ENCODE data around the gene ST6GALNAC2.
A peak's percentile ranks its signal among the peaks of the same experiment; 100 is the strongest.
"Not testable (repeated sequence)": the region's sequence is repeated elsewhere in the genome, so short reads cannot be mapped to it uniquely, and the experiment has no call there.

Gene ST6GALNAC2

DNA sequence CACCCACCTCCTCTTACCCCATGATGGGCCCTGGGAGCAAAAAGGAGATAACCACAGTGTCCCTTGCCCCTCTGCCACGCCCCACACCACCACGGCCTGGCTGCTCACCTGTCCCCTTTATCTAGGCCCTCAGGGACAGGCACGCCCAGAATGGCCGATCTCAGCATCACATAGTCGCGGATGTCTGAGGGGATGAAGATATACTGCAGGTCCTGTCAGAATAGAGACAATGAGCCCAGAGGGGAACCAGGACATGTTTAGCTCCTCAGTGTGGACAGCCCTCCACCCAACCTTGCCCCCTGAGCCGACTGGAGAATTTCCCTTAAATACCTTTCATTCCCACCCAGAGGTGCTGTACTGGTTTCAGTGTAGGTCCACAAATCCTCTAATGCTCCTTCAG, 15.2 kb downstream of the ST6GALNAC2 start:
- no peak for DNase-seq (ENCODE audit: low spot score)

DNA sequence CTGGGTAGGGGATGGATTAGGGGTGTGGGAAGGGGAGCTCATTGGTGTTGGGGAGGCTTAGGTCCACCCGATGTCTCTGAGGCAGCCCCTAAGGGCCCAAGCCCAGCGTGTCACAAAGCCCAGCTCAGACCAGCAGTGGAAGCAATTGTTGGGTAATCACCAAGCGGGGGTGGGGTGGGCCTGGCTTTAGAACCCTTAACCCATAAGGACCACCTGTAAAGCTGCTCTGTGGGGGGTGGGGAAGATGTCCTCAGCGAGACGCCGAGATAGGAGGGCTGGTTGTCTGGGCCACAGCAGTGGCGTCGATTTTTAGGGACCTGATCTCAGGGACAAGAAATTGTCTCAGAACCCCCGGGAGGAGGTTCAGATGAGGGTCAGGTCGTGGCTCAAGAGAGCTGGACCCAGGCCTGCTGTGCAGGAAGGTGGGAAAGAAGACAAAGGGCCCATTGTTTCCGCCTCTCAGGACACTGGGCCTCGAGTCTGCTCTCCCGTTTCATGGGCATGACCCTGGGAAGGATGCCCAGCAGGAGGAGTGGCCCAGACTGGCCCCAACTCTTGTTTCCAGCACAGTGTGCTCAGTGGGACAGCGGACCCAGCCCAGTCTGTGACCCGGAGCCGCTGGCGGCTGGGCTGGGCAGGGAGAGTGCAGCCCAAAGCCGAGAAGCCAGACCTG, 15.9 kb downstream of the ST6GALNAC2 start:
- no peak for DNase-seq (ENCODE audit: low spot score)

DNA sequence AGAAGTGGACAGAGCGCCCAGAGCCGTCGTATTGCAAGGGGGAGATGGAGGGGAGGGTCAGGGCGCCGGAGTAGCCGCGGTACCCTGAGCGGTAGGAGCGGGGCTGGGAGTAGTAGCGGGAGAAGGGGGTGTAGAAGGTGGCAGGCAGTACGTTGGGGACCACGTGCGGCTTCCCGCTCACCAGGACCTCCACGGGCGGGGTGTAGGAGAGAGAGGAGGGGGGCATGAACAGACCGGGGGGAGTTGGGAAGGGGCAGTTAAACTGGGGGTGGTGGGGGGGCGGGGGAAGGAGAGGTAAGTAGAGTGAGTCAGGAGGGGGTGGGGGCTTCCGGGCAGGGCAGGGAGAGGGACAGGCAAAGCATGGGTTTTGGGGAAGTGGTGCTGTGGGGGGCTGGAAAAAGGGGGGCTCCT, 16.8 kb downstream of the ST6GALNAC2 start:
- DNase-seq (ENCODE audit: low spot score) = no peak

DNA sequence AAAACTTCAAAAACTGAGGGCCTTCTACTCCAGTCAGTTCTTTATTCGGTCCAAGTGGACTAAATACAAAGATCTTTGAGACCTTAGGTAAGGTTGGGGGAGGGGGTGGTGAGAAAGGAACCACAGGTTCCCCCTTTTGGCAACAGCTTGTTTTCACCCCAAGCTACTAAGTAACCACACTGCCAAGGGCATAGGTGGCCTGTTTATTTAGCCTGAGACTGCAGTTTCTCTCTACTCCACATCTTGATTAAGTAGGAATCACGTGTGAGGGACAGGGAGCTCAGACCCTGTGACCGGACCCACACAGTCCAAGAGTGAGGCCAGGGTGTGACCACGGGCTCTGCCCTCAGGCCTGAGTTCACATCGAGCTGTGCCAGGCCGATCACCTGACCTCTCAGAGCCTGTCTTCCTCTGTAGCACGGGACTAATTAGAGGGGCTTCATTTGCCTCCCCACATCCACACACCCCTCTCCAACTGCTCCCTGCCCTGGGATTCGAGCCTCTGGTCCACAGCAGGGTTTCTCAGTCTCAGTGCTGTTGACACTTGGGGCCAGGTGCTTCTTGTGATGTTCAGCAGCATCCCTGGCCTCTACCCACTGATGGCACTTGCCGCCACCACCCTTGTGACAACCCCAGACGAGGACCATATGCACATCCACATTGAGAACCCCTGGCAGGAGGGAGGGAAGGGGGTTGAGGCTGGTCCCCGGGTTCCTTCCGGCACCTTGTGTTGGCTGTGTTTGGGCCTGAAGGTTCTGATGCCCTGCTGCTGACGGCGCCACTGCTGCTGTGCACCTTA, 17.8 kb downstream of the ST6GALNAC2 start:
- DNase-seq (ENCODE audit: low spot score) = no peak

DNA sequence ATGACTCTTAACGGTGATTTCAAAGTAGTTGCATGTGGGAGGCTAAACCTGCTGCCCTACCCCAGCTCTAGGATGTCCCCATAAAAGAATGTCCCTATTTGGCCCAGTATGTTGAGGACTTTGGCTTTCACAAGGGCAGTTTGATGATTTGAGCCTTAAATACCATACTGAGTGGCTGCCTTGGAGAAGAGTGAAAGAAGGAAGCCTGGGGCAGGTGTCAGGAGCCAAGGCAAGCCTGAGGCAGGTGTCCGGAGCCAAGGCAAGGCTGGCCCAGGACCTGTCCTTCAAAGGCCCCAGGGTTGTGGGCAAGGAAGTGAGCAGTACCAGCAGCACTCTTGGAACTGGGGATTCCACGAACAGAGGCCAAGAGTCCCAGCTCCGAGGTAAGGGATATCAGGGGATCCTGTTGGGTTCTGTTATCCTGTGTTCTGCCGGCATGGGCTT, 18.6 kb downstream of the ST6GALNAC2 start:
- no peak for DNase-seq (ENCODE audit: low spot score)

DNA sequence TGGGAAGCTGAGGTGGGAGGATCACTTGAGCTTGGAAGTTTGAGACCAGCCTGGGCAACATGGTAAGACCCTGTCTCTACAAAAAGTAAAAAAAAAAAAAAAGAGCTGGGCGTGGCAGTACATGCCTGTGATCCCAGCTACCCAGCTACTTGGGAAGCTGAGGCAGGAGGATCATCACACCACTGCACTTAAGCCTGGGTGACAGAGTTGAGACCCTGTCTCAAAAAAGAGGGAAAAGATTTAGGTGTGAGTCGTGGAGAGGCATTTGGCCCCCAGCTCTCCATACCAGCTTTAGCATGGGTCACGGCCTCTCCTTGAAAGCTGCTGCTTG, 19.1 kb downstream of the ST6GALNAC2 start:
- DNase-seq (ENCODE audit: low spot score) = no peak

DNA sequence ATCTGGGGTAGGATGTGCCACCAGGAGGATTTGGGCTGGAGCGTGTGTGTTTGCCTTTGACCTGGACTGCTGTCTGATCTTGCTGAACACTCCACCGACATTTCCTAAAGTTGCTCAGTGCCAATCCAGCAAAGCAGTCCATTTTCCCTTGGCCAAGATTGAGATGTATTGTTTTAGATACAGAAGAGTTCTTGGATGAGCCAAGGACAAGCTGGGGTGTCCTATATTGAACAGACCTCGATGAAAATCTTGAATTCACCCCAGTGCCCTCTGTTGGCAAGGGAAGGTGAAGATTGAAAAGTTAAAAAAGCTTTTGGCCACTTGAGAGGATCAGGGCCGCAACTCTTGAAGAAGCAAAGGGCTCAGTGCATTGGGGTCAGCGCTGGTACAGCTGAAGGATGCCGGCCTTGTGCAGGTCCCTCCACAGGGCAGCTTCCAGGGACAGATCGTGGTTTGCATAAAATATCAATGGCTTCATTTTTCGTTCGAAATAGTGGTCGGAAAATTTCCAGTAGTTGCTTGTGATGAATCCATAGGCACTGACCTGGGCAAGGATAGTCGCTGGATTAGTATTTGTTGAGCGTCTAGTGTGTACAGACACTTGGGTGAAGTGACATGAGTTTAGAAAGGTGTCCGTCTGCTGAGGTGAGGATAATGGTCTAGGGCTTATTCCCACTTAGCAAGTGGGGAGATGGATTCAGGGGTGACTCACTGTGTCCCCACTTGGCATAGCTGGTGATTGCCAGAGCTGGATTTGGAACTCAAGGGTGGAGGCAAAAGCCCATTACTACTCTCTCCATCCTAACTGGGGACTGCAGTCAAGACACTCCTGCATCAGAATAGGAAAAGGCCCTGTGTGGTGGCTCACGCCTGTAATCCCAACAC, 19.7 kb downstream of the ST6GALNAC2 start:
- no peak for DNase-seq (ENCODE audit: low spot score)

DNA sequence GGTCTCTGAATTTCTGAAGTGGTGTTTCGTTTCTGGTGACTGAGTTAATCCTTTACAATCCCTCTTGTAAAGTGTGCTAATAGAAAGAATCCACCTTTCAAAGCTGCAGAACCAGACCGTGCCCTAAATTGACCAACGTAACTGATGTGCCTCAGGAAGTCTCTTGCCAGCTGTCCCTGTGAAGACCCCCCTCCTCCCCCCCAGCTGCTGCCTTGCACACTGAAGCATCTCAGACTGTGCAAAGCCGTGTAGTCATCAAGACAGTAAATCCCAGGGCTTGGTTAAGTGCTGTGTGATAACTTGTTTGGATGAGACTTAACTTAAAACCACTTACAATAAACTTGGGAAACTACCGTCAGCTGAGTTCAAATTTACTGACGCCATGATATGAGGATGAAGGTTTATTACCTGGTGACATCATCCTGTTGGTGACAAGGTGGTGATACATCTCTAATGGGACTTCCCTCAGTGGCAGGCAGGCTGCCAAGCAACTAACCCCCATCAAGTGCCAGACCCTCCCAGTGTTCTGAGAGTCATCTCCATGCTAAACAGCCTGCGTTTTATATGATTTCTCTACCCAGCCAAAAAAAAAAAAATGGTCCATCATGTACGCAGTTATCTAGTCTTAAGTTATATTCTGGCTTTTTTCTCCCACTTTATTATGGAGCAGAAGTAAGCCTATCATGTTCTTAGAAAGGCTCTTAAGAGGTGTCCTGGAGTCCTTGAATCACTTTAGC, 20.5 kb downstream of the ST6GALNAC2 start:
- not testable (repeated sequence) for DNase-seq (ENCODE audit: low spot score)

DNA sequence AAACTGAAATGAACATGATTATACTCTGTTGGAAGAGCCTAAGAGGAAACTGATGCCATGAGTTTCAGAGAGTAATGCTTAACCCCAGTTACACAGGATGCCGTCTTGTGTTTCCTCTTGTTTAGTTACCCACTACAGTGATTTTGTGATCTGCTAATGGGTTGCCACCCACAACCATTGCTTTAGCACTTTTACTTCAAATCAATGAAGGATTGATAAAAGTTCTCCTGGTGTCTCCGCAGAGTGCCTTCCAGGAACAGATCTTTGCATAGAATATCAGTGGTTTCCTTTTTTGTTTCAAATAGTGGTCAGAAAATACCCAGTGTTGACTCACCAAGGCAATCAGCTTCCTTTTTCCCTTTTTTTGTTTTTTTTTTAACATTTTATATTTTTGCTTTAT, 22.3 kb downstream of the ST6GALNAC2 start:
- DNase-seq (ENCODE audit: low spot score) = not testable (repeated sequence)

DNA sequence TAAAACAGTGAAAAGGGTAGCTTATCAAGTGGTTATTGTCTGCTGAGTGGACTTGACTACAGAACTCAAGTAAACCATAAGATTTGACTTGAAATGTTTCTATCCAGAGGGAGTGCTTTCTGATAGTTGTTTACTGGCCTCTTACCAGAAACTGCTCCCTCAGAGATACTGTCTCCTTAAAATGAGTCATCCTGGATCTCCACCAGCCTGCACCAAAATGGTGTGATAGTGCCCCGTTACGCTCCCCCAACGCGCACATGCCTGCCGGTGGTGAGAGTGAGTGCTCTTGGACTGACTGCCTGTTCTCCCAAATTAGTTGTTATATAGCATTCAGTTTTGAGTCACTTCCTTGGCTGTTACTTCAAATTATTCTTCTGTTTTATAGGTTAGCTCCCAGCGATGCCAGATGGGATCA, 22.9 kb downstream of the ST6GALNAC2 start:
- peak; percentile 77 for DNase-seq (ENCODE audit: low spot score)

DNA sequence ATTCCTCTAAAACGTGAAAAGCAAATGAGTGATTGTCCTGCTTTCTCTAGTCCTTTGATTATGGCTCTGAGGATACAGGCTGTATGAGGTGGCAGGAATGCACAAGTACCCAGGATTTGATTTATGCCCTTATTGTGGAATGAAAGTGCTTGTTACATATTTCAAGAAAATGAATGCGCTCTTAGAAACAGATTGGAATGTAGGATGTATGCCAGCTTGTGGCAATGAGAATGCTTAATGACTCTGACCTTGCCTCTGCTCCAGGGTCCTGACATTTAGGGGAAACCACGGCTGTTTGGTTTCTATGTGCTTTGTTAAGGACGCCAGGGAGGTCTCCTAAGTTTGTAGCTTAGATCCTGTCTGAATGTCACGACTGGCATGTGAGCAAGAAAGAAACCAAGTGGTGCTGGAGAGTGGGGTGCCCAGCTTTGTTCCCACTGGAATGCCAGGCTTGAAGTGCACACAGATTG, 23.8 kb downstream of the ST6GALNAC2 start:
- no peak for DNase-seq (ENCODE audit: low spot score)

DNA sequence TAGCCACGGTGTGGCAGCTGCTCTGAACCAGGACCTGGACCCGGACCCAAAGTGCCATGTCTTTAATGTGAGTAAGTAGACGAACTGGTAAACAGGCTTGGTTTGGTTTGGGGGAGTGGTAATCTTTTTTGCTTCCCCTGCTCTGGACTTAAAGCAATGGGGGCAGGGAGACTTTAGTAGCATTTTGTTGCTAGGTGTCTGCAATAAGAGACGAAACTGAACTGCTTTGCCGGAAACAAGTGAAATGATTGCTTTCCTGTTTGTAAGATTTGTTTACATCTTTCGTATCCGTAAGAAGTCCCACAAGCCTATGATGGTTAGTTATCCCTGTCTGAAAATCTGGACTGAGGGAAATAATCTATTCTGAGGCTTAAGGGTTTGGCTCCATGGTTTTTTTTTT, 24.3 kb downstream of the ST6GALNAC2 start:
- DNase-seq (ENCODE audit: low spot score) = no peak

DNA sequence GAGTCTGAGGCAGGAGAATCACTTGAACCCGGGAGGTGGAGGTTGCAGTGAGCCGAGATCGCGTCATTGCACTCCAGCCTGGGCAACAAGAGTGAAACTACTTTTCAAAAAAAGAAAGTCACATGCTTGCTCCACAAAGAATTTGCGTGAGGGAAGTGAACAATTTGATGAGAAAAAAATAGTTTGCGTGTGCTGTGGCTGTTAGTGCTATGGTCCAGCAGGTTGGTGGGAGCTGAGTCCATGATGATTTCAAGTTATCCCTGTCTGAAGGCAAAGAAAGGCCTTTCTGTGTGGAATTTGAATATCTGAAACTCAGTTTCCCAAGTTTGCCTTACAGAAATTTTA, 24.8 kb downstream of the ST6GALNAC2 start:
- no peak for DNase-seq (ENCODE audit: low spot score)

DNA sequence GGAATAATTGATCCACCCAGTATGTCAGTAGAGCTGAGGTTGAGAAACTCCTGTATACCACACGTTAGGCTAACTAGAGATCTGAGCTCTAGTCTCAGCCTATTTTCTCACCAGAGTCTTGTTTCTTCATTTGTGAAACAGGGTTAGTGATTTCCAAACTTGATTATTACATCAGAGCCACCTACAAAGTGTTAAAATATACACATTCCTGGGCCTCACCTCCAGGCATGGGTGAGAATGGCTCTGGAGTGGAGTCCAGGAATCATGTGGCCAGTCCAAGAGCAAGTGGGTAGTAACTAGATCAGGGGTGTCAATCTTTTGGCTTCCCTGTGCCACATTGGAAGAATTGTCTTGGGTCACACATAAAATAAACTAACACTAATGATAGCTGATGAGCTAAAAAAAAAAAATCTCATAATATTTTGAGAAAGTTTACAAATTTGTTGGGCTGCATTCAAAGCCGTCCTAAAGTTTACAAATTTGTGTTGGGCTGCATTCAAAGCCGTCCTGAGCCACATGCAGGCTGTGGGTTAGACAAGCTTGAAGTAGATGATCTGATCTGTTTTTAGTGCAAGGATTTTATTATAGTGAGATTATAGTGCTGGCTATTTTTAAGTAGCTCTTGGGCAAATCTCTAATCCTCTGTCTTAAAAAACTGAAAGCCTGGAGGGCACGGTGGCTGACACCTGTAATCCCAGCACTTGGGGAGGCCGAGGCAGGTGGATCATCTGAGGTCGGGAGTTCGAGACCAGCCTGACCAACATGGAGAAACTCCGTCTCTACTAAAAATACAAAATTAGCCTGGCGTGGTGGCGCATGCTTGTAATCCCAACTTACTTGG, 25.4 kb downstream of the ST6GALNAC2 start:
- DNase-seq (ENCODE audit: low spot score) = no peak

DNA sequence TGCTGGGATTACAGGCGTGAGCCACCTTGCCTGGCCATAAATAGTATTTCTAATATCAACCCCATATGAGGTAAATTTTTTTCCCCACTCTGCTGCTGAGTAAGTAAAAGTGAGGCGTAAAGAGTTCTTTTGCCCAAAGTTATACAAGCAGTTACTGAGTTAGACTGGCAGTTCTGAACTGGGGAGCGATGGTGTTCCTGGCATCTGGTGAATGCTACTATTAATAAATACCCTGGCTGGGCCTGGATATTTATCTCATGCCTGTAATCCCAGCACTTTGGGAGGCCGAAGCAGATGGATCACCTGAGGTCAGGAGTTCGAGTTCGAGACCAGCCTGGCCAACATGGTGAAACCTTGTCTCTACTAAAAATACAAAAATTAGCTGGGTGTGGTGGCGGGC, 26.2 kb downstream of the ST6GALNAC2 start:
- DNase-seq (ENCODE audit: low spot score) = not testable (repeated sequence)

DNA sequence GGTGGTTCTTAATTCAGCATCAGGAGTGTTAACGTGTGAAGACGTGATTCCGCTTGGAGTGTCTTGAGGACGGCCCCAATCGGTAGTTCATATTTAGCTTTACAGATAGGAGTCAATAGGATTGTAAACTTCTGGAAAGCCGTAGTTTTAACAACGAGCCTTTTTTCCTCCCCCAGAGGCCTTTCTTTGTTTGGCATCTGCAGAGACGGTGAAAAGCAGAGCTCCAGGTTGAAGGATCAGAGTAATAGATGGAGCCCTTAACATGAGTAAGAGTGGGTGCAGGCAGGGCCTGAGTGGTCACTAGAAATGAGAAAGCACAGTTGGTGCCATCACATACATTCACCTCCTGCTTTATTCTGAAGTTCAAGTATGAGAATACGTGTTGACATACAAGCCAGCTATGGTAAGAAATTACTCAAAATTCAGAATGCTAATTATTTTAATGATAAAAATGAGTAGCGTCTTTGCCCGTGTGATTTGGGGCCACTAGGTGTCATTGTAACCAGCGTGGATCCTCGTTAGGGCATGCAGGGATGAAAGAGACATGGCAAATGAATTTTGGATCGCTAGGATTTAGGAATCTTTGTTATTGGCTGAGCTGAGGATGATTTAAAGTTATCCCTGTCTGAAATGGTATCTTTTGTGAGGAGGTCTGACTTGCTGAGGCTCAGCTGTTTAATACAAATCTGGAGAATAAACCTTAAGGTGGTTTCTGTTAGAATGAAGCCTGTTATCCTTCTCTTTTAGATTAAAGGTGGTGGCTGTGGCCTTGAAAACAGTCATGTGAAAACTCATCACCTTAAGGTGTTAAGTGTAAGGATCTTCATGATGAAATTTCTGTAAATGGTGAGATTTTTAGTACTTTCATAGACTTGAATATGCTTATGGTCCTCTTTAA, 27.2 kb downstream of the ST6GALNAC2 start:
- no peak for DNase-seq (ENCODE audit: low spot score)

DNA sequence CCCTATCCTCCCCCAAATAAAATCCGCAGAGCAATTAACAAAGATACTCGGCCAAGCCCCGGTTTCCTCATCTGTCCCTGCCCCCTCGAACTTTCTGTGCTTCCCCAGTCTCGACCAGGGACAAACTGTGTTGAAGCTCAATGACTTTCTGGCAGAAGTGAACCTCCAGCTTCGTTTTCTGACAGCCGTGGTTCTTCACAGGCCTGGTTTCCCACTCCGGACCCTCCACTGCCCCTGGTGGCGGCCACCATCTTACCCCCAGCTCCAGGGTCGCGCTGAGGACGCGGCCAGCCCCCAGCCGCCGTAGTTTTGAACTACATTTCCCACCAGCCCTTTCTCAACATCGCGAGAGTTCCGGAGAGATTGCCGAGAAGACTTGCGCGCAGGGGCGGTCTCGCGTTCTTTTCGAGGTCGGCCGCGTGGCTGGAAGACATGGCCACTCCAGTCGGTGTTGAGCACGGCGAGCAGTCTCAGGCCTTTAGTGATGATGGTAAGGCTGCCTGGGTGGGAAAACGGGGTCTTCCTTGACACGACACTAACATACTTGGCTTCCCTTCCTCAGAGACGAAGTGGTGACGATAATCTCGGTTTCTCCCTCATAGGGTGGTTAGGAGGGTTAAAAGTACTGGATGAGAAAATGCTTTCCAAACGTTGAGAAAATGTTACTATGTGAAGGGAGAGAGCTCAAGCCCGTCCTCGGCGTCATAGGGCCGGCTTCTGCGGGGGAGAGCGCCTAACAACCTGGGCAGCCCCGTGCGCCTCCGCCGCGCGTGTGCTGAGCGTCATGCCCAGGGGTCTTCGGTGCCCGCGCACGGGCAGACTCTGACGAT, 28.1 kb downstream of the ST6GALNAC2 start:
- peak; percentile 92 for DNase-seq (ENCODE audit: low spot score)

DNA sequence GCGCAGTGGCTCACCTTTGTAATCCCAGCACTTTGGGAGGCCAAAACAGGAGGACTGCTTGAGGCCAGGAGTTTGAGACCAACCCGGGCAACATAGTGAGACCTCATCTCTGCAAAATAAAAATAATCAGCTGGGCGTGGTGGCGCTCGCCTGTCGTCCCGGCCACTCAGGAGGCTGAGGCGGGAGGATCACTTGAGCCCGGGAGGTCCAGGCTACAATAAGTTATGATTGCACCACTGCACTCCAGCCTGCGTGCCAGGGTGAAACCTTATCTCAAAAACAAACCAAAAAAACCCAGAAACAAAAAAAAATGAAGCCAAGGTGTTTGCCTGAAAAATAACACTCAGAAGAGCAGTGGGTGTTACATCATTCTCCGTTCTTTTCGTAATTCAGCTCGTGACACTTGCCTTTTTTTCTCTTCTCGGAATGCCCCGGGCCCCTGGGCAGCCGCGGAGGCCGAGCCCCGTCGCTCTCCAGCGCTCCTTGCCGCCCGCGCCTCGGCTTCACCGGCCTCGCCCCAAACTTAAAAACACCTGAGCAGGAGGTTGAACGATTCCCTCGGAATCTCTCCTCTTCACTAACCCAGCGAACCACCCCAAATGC, 28.8 kb downstream of the ST6GALNAC2 start:
- DNase-seq (ENCODE audit: low spot score) = no peak

DNA sequence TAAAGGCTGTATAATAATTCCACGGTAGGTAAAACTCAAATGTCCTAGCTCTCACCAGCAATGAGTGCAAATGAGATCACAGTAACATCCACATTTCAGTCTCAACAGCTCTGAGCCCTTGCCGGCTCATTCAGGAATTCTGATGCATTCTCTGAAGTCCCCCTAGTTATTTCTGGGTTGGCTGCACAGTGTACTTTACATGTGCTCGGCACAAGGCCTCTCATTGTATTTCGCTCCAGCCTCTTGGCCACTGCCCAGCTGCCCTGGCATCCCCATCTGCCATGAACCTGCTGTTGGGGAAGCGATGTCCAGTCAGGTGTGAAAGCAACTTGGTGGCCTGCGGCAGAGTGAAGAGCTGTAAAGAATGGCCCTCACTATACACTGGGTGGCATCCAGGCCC, 31.5 kb downstream of the ST6GALNAC2 start:
- no peak for DNase-seq (ENCODE audit: low spot score)
